ENCODE measurements around the gene DNAJB12.
"Not testable (repeated sequence)": the region's sequence is repeated elsewhere in the genome, so short reads cannot be mapped to it uniquely, and the experiment has no call there.

Gene DNAJB12

GRCh38 chr10:72326665-72327603, 27.8 kb downstream of the DNAJB12 start:
- CTCF ChIA-PET, result interaction anchor here (0.6 to 7.9 kb wide), 14 partner anchors 11 to 634 kb away, joined by 3 to 52 read pairs (median 4); partner anchors contain the start of gene DDIT4
- H3K4me1 ChIP-seq (ENCODE audit: control insufficient read depth, insufficient read depth, low read length), result peaks cover 16% of the 10 kb centered on the region
- H3K36me3 ChIP-seq (ENCODE audit: control insufficient read depth in 2 of 2, insufficient read depth in 1 of 2, low read length in 2 of 2); H3K4me3 ChIP-seq (ENCODE audit: low read depth, low read length); H3K27ac ChIP-seq (ENCODE audit: extremely low read depth, low read depth, low read length); H3K9me3 ChIP-seq (ENCODE audit: control insufficient read depth, insufficient read depth, low read depth, low read length): not testable (repeated sequence)
- POLR2A ChIA-PET, result interaction anchor here (1.2 to 9.0 kb wide), 3 partner anchors 29 to 53 kb away, joined by 3 to 107 read pairs (median 3); partner anchors contain the start of gene DDIT4

GRCh38 chr10:72325243-72326175, 29.2 kb downstream of the DNAJB12 start:
- H3K4me3 ChIP-seq (ENCODE audit: low read depth, low read length); H3K36me3 ChIP-seq (ENCODE audit: control insufficient read depth in 2 of 2, insufficient read depth in 1 of 2, low read length in 2 of 2); H3K9me3 ChIP-seq (ENCODE audit: control insufficient read depth, insufficient read depth, low read depth, low read length): not testable (repeated sequence)
- peak overlapping the region; percentile 2; the same call in 1 of the 2 replicates for H3K27ac ChIP-seq (ENCODE audit: extremely low read depth, low read depth, low read length)
- peaks cover 15% of the 10 kb centered on the region for H3K4me1 ChIP-seq (ENCODE audit: control insufficient read depth, insufficient read depth, low read length)
- peak; percentile 68 for TF ChIP-seq ZFHX2 (tag by site-specific recombination; conservative IDR thresholded peaks at IDR 0.05)
- TF ChIP-seq ZIC2 (tag by site-specific recombination; IDR thresholded peaks at IDR 0.05), result peak; percentile 78
- TF ChIP-seq PATZ1 (tag by site-specific recombination; IDR thresholded peaks at IDR 0.05), result peak; percentile 91
- TF ChIP-seq SP7 (tag by site-specific recombination; IDR thresholded peaks at IDR 0.05), result peak; percentile 90
- peak; percentile 56 for TF ChIP-seq ZBTB8A (tag by site-specific recombination; IDR thresholded peaks at IDR 0.05)
- TF ChIP-seq ZEB2 (tag by site-specific recombination; IDR thresholded peaks at IDR 0.05), result 0 out of 2 replicates have a peak, but pooled peaks have one; percentile 19
- peak; percentile 77 for TF ChIP-seq ZNF600 (tag by site-specific recombination; IDR thresholded peaks at IDR 0.05)
- CTCF ChIA-PET, result interaction anchor here (1.1 to 7.9 kb wide), 2 partner anchors 51 to 198 kb away, joined by 4 to 52 read pairs; partner anchors contain the start of gene DDIT4
- POLR2A ChIA-PET, result interaction anchor here (1.2 to 9.0 kb wide), 2 partner anchors 35 to 51 kb away, joined by 3 to 107 read pairs; partner anchors contain the start of gene DDIT4

DNA sequence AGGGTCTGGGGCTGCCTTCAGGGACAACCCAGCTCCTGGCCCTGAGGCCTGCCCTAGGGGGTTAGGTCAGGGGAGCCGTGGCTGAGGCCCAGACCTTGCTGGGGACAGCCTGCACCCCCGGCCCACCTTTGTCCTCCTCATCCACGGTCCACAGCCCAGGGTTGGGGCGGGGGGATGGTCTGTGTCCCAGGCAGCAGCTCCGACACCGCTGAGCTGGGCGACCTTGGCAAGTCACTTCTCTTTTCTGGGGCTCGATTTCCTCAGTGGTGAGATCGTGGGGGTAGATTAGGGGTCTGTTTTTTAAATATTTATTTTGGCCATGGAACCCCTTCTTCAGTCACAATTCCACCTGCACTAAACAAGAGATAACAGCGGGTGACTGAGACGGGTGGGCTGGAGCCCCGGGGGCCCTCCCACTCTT, 30.9 kb downstream of the DNAJB12 start:
- Histone ChIP-seq H3K4me1 (ENCODE audit: control insufficient read depth, insufficient read depth, low read length) (peaks cover 26% of the 10 kb centered on the region), H3K4me3 (ENCODE audit: low read depth, low read length) (no peak overlapping the region), H3K36me3 (ENCODE audit: control insufficient read depth in 2 of 2, insufficient read depth in 1 of 2, low read length in 2 of 2) (no peaks in the 10 kb centered on the region), H3K27ac (ENCODE audit: extremely low read depth, low read depth, low read length) (no peak overlapping the region), H3K9me3 (ENCODE audit: control insufficient read depth, insufficient read depth, low read depth, low read length) (no peaks in the 10 kb centered on the region)
- TF ChIP-seq ZIC2 (tag by site-specific recombination; IDR thresholded peaks at IDR 0.05) (peak; percentile 33; the same call in 1 of the 2 replicates), ZNF629 (tag by site-specific recombination; IDR thresholded peaks at IDR 0.05) (no peak), ZNF658 (tag by site-specific recombination; IDR thresholded peaks at IDR 0.05) (no peak), SALL2 (tag by site-specific recombination; IDR thresholded peaks at IDR 0.05; ENCODE audit: borderline replicate concordance) (no peak), ZNF433 (tag by site-specific recombination; IDR thresholded peaks at IDR 0.05; ENCODE audit: low read depth) (no peak), ZNF518A (tag by site-specific recombination; conservative IDR thresholded peaks at IDR 0.05; ENCODE audit: low read depth) (no peak)
- POLR2A ChIA-PET, result interaction anchor here (0.7 to 5.5 kb wide), 2 partner anchors 41 to 50 kb away, joined by 6 to 110 read pairs; partner anchors contain the start of gene DDIT4
- CTCF ChIA-PET, result interaction anchor here (1.3 kb wide), 1 partner anchor 198 kb away, joined by 3 read pairs; no protein-coding TSS in a partner anchor
